T-helper 1 cell treated with Interleukin-12 subunit alpha and Interleukin-12 subunit beta and Interleukin-4 antibody, amounts not matched to agents 30 ng/mL and 1 ng/mL, for 36 hours (primary cell): ENCODE measurements around the gene GNAO1. TPM values are rescaled to one million over a fixed set of nuclear protein-coding genes. Genes with fewer than 3 reads are reported as not detected.

Experiments used
- intact Hi-C: fragments of 100-400 bp; cut with micrococcal nuclease; formaldehyde crosslinking; loops from one replicate; pipeline ENCODE4 v1.15.1; 2024
- total RNA-seq: library from RNA; stranded (reverse); gene quantifications from 2 replicates; pipeline ENCODE4 v1.2.3, GENCODE V29; 2022

GNAO1 gene
- total RNA-seq, 1 donor from 2014 or later, result 2.1 TPM

- intact Hi-C loops, result loop anchor here (1.0 kb wide), 1 partner anchor 240 kb away; no protein-coding TSS in a partner anchor
Observed at GRCh38 chr16:56281249-56281805, 90.0 kb downstream of the GNAO1 start.

DNA sequence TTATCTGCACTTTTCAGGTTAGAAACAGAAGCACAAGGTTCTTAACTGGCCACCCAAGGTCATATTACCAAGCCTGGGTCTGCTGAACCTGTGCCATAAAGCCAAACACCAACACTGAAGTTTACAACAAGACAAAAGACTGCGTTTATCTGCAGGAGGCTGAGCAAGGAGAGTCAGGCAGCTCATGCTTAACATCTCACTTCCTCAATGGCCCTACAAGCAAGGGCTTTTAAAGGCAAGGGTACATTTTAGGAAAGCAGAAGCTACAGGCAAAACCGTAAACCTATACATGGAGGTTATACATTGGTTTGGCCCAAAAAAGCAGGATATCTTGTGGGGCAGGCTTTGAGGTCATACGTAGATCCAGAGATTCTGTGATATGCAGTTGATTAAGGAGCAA, 91.2 kb downstream of the GNAO1 start:
- intact Hi-C loops, result no loop called here

- intact Hi-C loops, result no loop called here
Observed at GRCh38 chr16:56284521-56284920, 93.2 kb downstream of the GNAO1 start.

DNA sequence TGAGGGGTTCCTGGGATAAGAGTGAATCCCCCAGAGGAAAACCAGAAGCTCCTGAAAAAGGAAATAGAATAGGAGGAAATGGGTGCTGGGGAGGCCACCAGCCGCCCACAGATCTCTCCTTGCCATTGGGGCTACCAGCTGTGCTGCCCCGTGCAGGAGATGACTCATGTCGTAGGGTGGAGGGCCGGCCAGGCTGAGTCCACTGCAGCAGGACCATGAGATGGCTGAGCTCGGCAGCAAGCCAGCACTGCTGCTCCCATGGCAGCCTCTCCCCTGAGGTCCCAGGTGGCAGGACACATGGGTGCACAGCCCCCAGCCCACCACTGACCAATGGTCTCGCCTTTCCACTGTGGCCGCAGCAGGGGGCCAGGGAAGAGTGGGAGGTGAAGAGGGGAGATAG, 95.5 kb downstream of the GNAO1 start:
- intact Hi-C loops, result no loop called here

DNA sequence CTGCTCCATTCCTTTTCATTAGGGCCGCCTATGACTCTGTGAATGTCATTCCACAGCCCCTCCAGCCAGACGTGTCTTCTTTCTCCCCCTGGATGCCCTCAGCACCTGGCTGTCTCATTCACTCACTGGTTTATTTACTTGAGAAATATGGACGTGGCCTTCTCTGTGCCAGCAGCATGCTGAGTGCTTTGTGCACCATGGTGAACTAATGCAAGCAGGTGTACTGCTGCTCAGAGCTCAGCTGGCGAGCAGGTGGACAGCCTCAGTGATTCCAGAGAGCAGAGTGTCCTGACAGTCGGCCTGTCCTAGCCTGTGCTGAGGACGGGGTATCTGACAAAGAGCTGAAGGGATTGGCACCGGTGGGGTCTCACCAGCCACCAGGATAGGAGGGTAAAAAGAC, 96.7 kb downstream of the GNAO1 start:
- intact Hi-C loops, result no loop called here

DNA sequence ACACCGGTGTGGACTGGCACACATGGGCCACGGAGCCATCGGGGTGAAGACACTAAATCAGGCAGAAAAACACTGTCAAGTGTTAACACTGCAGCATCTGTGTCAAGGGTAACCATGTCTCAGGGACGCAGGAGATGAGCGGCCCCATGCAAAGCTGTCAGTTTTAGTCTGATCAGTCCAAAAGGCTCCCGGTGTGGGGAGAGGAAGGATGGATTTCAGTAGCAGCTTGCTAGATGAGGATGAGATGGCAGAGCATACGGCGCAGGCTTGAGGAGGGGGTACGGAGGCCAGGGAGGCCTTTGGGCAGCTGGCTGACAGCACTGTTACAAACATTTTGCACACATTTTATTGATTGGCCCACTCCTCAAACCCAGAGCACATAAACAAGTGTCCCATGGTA, 98.1 kb downstream of the GNAO1 start:
- intact Hi-C loops, result no loop called here

DNA sequence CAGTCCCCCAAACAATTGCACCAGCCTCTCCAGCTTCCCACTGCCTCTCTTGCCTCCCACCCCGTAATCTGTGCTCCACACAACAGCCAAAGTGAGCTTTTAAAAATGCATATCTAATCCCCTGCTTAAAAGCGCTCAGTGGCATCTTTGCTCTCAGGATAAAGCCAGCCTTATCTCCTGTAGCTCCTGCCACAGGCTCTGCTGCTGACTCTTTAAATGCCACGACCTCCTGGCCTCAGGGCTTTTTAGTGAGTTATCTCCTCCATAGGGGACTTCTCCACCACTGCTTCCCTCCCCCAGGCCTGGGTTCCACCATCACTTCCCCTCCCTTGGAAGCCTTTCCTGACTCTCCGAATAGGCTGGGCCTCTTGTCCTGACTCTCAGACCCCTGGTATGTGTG, 98.6 kb downstream of the GNAO1 start:
- intact Hi-C loops, result no loop called here

- intact Hi-C loops, result no loop called here
Observed at GRCh38 chr16:56294014-56294413, 102.7 kb downstream of the GNAO1 start.

DNA sequence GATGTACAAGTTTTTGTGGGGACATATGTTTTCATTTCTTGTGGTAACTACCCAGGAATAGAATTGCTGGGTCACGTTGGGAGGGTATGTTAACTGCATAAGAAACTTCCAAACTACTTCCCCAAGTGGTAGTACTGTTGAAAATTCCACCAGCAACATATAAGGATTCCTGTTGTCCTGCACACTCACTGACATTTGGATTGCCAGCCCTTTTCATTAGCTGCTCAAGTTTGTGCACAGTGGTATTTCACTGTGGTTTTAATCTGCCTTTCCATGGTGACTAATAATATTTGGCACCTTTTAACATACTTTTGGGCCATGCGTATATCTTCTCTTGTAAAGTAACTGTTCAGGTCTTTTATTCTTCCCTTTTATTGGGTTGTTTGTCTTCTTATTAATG, 103.3 kb downstream of the GNAO1 start:
- intact Hi-C loops, result no loop called here

DNA sequence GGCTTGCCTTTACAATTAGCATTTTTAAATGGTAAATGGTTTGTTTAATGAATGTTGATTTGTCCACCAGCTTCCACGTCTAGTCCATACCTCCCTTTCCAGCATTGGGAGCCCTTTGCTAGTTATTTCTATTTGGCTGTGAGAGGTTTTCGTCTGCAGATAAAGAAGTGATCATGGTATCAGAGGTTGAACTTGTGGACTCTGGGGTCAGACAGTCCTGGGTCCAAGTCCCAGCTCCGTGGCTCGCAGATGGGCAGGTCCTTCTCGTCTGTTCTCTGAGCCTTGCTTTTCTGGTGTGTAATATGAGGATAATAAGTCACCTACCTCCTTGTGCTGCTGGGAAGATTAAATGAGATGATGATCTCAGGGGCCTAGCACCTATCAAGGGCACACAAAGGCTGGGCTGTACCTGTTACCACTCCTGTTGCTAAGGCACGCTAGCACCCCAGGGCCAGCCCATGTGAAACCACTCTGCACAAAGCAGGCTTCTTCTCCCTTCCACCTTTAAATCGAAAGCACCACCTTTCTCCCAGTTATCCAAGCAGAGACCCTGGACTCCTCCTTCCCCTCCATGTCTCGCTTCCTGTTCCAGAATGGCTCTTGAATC, 103.9 kb downstream of the GNAO1 start:
- intact Hi-C loops, result no loop called here

GRCh38 chr16:56295739-56296527, 104.6 kb downstream of the GNAO1 start:
- intact Hi-C loops, result no loop called here

GRCh38 chr16:56297684-56298083, 106.4 kb downstream of the GNAO1 start:
- intact Hi-C loops, result no loop called here

DNA sequence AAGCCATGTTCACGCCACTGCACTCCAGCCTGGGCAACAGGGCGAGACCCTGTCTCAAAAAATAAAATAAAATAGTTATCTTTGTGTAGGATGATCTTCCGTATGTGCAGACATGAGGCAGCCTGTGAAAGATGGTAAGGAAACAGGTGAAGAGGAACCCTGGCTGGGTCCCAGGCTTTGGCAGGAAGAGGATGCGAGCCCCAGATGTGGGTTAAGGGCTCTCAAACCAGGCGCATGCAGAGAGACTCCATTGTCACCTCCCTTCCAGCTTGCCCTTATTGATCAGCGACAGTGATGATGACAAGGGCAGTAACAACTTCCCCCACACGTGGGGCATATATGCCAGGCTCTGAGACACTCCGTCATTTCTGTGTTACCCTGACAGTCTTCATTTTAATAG, 106.8 kb downstream of the GNAO1 start:
- intact Hi-C loops, result no loop called here

DNA sequence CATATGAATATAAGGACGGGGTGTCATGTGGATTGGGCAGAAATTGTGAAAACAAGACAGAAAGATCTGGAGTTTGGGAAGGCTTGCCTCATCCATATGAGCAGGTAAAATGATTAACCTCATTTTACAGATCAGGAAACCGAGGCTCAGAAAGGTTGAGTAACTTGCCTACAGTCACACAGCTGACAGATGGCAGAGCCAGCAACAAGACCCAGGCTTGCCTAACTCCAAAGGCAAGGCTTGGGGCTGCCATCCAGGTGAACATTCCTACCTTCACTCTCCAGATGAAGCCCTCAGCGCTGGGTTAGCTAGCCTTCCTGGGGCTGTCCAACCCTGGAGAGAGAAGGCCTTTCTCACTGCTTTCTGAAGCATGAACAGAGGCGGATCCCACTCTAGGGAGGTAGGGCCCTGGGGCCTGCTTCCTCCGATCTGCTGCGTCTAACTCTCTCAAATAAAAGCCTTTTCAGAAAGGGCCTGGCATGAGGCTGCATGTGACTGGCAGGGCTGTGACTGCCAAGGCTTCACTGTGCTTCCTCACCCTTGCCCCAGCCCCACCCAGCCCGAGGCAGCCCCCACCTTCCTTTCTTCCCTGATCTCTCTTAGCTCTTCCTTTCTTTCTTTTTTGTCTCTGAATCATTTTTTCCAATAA, 107.8 kb downstream of the GNAO1 start:
- intact Hi-C loops, result no loop called here

DNA sequence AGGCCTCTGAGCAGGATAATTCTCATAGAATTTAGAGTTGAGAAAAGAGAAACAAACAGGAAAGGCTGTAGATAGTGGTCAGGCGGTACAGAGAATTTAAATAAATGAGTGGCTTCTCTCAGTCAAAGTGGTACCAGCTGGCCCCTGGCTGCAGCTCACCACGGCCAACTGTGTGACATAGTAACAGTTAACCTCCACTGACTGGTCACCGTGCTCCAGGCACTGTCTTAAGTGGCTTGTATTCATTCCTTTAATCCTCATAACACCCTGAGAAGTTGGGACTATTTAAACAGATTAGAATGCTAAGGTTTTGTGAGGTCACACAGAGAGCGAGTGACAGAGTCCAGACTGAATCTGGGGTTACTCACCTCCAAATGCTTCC, 108.9 kb downstream of the GNAO1 start:
- intact Hi-C loops, result no loop called here

DNA sequence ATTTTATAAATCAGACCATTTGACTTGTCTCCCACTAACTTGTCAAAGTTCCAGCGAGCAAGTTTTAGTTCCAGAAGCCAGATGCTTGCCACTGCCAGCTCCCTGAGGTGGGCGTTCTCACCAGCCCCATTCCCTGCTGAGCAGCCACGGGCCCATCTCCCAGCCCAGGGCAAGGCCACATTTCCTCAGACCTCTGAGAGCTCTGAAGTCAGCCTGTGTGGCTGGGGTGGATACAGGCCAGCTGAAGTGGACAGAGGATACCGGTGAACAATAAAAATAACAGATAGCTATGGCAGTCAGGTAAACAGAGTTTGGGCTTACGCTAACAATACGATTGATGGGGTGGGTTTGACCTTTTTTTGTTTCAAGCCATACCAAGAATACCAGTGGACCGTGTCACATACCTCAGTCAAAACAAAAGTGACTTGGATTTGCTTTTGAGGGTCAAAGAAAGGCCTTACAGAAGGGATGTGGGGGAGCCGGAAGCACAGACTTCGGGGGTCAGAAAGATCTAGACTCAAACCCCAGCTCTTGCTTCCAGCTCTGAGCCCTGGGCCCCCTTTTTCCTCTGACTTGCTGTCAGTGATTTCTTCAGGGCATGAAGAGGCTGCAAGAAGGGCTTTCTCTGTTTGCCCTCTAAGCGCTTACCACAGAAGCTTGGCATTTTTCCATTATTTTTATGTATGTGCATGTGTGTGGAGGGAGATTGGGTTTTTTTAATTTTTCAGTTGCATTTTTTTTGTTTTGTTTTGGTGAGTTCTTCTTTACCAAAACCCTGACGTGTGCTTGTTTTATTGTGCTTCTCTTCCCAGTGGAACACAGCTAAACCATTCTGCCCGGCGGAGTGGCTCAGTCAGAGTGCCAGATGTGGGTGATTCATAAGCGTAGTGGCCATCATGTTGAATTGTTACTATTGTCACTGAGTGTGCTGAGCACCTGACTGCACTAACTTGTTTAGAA, 109.9 kb downstream of the GNAO1 start:
- intact Hi-C loops, result no loop called here

- intact Hi-C loops, result no loop called here
Observed at GRCh38 chr16:56302506-56302905, 111.2 kb downstream of the GNAO1 start.

- intact Hi-C loops, result no loop called here
Observed at GRCh38 chr16:56303066-56303715, 111.9 kb downstream of the GNAO1 start.

DNA sequence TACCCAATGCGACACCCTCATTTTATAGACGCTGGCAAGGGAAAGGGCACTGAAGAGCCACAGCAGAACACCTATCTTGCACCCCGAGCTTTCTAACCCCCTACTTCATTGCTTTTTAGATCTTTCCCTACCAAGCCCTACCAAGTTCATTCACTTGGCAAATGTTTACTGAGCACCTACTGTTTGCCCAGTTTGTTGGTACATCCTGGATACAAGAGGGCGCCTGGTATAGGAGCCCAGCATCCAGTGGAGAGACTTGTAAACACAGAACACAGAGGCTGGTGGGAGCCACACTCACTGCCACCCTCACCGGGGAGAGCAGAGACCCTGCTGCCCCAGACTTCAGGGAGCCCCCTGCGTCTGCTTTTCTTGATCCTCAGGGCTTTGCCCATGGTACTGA, 112.6 kb downstream of the GNAO1 start:
- intact Hi-C loops, result no loop called here

DNA sequence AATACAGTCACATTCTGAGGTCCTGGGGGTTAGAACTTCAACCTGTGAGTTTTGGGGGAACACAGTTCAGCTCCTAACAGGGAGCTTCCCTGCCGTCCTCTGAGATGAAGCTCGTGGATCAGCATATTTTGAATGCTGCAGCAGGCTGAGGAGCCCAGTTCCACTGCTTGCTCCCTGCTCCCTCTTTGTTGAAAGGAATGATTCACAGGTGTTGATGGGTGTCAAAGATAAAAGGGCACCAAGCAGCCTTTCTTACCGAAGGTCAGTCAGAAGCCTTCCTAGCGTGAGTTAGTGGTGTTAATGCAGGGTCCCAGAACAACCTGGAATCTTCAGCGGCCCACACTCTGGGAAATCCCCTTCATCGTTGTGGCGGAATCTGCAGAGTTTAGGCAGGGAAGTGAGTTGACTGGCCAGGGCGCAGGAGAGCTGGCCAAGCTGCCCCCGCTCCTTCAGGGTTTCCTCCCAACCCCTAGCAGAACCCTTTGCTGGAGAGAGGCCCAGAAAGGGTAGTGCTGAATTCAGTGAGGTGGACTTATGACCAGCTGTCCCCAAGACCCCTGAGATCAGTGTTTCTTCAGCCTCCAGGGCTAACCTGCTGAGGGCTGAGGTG, 114.8 kb downstream of the GNAO1 start:
- intact Hi-C loops, result no loop called here
